ENCODE measurements around the gene IRGC.

GRCh38 chr19:43743059-43743458 lies 27.2 kb downstream of the IRGC start:
- no peak for TF ChIP-seq CTCF (IDR thresholded peaks at IDR 0.05)
- TF ChIP-seq POLR2A (IDR thresholded peaks at IDR 0.05): no peak
